HG03378 (cell line): Measurements from ENCODE around the gene GEN1.
A peak's percentile ranks its signal among the peaks of the same experiment; 100 is the strongest.

Experiments used
- ATAC-seq: cut with Tn5 transposase; IDR thresholded peaks from one replicate; pipeline ENCODE4 v1.9.1; 2021; ENCODE audit warnings: mild to moderate bottlenecking, moderate library complexity; ENCODE audit not compliant: unreplicated experiment

The GEN1 gene

DNA sequence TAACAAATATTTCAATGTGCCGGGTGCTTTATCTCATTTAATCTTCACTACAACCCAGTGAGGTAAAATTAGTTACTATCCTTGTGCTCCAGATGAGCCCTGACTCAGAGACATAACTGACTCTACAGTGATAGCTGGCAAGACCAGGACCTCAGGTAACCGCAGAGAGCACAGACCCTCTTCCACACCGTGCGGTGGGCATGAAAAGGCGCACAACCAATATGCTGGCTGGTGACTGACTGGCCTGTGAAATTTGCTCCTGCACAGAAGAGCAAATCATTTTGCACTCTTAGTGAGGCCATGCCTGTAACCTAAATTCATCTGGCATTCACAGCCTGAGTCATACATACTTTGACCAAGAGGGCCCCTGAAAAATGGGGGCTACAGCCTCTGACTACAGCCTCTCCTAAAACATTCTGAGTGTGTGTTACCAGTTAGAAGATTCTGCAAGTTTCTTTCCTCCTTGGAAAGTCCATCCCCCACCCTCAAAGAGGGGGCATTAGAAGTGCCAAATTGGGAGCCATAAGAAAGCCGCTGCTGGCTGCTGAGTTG, 39.9 kb downstream of the GEN1 start:
- ATAC-seq, result no peak

DNA sequence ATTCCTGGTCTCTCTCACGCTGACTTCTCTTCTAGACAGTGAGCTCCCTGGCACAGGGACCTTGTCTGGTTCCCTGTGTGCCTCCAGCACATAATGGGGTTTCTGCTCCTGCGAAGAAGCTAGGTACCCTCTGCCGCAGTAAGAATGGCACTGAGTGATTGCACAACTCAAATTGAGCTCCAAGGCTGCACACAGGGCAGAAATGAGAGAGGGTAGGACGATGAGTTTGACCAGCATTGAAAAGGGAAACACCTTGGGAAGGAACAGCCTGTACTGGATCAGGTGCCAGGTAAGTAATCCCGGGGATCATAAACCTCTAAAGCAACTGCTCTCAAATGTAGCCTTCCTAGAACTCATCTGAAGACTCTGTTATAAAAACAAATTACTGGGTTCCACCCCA, 41.4 kb downstream of the GEN1 start:
- no peak for ATAC-seq

DNA sequence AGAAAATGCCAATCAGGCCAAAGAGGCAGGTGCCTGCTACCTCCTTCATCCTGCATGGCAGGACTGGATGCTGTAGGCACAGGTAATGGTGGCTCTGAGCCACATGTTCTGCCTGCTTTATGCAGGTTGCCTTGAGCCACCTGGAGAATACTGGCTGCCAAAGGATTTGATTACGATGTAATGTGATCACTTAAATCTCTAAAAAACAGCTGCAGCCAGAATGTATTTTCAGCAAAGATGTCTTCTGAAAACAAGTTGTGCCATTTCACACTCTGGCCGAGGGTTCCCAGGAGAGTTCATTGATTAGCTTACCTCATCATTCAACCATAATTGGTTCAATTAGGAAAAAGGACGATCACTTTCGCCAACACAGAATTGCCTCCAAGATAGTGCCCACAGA, 44.4 kb downstream of the GEN1 start:
- ATAC-seq, result no peak

DNA sequence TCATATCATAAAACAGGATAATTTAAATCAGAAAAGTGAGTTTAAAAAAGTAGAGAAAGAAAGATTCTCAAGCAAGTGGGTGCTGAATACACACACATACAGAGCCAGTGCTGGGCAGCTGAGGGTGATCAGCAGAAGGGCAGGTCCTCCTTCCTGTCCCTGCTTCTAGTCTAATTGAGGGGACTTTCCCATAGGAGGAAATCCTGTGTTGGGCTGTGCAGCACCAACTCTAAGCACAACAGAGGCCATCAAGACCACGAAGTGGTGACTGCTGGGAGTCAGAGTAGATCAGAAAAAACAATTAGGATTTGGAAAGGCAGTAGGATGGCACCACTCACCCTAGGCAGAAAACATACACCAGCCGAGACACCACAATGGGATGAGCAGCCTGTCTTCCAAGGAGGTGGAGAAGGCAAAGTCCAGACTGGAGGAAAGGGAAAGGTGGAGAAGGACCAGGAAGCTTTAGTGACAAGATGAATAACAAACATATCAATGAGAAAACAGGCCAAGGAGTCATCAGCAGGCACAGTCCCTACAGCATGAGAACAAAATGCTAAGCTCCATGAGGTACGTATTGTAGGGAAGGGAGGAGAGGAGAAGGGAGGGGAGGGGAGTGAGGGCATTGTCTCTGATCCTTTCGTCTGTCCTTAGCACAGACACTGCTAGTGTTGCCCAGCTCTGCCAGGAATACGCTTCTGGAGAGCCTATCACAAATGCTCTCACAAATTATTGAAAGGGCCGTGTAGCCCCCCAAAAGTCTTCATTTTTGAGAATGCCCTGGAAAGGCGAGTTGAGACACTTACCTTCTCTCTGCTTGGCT, 45.6 kb downstream of the GEN1 start:
- ATAC-seq, result no peak

DNA sequence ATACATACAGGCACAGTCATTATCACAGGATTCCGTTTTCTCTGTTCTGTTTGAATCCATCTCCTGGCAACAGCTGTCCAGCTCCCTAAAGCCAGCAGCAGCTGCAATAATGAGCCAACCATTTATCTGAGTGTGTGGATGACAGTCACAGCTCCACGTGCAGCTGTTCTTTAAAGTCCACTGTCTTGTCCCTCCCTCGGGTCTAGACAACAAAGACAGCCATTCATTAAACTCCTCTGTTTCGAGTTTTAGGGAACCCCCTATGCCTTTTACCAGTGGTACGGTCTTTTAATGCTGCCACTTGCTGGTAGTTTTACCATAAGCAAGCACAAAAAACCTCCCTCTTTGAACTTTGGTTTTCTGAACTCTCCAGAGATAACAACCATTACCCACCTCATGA, 46.3 kb downstream of the GEN1 start:
- no peak for ATAC-seq

DNA sequence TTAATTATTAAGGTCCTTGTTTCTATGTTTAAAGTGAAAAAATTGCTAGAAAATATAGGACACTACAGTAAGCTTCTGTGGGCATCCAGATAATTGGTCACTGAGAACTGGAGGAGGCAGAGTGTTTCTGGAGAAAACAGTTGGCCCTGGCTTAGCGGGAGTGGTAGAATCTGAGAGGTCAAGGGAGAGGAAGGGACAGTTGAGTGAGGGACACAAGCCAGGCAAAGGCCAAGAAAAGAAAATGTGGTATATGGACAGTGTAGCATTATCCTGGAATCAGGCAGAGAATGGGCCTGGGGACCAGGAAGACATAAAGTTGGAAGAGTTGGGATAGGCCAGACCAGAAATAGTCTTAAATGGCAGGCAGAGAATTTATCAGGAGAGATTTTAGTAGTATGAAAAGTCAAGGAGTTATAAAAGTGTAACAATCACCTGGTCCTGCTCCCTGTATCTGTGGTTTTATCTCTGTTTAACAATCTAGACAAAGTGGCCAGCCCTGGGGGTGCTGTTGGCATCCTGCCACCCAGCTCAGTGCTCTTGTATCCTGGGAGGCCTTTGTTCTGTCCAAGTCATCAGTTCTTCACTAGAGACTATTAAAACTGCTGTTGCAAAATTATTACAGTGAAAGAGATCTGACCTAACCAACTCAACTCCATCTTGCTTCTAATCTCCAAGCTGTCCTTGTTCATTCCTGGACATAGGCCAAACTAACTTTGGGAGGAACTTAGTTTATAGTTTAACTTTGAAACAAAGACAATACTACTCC, 46.9 kb downstream of the GEN1 start:
- ATAC-seq, result no peak

DNA sequence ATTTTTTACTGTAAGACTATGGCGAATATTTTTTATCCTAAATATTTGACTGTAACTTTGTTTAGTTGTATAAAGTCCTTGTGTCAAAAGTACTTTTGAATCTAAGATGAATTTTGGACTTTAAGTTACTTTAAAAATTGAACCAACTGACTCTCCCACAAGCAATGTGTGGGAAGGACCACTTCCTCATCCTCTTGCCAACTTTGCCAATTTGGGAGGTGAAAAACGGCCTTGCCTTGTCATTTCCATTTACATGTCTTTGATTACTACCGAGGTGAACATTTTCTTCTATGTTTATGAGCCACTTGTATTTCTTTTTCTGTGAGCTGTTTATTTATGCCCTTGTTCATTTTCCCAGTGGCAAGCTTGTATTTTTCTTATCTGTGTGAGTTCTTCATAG, 49.6 kb downstream of the GEN1 start:
- ATAC-seq, result no peak

DNA sequence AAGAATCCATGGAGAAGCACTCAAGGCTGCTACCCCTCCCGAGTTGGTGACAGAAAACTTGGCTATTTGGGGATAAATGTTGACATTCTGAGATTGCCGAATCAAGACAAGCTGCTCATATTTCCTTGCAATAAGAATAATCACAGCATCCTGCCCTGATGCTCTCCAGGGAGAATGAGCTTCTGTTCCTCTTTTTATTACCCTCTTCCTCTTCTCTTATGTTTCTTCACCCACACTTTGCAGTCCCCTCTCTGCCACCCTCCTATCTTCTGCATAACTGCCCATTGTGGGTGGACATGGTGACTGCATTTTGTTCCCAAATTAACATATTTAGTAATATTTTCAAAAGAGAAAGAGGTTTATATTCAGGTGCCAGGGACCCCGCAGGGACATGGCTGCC, 50.4 kb downstream of the GEN1 start:
- ATAC-seq, result peak; percentile 80

DNA sequence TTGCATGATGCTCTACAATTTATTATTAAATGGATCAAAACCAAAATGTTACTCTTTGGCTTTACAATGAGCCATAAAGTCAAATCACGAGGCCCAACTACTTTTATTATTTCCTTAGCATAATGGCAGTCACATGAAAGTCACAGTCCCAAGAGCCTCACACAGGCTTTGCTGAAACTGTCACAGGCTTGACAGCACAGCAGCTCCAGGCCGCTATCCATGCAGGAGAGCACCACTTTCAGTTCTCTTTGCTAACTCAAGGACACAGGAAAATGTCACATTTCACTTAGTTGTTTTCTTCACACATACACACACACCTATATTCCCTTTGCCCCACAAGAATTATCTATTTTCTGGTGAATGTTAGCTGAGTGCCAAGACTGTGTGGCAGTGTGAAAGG, 51.2 kb downstream of the GEN1 start:
- no peak for ATAC-seq

DNA sequence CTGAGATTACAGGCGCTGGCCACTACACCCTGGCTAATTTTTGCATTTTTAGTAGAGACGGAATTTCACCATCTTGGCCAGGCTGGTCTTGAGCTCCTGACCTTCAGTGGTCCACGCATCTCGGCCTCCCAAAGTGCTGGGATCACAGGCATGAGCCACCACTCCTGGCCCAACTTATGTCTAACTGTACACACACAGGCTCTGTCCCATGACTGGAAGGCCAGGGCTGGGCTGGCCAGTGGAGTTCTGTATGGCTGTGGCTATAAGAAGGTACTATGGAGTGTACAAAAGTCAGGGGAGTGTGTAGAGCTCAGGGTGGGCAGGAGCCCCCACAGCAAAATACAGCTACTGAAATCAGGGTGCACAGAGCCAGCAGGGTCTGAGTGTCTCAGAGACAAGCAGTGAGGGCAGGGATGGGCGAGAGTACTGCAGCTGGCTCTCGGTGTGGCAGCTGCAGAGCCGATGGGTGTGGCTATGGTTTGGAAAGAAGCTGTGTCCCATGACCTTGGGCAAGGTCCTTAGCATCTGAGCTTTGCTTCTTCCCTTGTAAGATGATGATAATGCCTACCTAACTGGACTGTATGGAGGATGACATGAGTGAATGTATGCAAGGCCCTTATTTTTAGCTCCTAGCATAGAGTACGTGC, 51.9 kb downstream of the GEN1 start:
- ATAC-seq, result no peak

DNA sequence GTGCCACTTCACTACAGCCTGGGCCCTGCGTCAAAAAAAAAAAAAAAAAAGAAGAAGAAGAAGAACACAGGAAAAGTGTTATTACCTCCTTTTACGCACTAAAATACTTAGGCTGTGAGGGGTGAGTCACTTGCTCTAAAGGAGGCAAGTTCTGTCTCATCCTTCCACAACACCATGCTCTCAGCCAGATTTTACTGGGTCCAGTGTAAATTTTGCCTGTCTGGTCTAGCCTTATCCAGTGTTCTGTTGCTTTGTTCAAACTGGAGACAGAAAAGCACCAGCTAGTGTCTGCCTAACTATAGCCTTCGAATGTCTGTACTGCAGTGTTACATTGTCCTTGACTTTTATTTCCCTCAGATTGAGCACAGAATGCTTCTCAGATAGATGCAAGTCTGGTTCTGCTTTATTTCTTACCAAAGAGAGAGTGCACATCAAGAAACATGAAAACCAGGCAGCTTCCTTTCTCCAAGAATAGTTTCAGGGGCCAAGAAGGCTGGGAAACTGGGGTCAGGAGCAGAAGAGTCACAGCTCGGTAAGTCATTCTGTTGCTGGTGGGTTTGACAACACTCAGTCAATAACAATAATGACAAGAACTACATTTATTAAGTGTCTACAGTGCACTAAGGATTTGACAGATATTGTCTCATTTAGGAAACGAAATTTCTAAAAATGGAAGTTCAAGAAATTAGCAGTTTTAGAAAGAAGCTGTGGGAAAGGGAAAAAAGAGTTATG, 59.2 kb downstream of the GEN1 start:
- peak; percentile 47 for ATAC-seq

DNA sequence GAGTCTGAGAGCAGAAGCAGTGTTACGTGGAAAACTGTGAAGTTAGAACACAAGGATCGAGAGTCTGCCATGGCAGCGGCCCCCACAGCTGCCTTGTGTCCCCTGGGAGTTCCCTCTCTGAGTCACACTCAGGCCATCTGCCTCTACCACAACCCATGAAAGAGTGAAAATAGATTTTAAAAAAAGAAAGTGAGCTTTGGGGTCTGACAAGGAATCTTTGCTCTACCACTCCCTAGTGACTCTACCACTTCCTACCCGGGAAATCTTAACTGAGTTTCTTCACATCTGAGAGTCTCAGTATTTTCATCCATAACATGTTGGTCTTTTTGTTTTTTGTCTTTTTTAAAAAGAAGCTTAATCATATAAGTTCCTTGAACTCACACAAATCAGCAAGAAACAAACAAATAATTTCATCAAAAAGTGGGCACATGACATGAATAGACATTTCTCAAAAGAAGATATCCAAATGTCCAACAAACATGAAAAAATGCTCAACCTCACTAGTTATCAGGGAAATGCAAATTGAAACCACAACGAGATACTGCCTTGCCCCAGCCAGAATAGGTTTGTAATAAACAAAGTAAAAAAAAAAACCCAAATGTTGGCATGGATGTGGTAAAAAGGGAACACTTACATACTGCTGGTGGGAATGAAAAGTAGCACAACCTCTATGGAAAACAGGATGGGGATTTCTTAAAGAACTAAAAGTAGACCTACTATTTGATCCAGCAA, 60.0 kb downstream of the GEN1 start:
- ATAC-seq, result peak; percentile 90

DNA sequence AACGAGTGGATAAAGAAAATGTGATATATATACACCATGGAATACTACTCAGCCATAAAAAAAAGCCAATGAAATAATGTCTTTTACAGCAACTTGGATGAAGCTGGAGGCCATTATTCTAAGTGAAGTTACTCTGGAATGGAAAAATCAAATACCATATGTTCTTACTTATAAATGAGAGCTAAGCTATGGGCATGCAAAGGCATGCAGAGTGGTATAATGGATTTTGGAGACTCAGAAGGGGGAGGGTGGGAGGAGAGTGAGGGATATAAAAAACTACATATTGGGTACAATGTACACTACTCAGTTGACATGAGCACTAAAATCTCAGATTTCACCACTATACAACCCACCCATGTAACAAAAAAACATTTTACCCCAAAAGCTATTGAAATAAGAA, 60.7 kb downstream of the GEN1 start:
- no peak for ATAC-seq

DNA sequence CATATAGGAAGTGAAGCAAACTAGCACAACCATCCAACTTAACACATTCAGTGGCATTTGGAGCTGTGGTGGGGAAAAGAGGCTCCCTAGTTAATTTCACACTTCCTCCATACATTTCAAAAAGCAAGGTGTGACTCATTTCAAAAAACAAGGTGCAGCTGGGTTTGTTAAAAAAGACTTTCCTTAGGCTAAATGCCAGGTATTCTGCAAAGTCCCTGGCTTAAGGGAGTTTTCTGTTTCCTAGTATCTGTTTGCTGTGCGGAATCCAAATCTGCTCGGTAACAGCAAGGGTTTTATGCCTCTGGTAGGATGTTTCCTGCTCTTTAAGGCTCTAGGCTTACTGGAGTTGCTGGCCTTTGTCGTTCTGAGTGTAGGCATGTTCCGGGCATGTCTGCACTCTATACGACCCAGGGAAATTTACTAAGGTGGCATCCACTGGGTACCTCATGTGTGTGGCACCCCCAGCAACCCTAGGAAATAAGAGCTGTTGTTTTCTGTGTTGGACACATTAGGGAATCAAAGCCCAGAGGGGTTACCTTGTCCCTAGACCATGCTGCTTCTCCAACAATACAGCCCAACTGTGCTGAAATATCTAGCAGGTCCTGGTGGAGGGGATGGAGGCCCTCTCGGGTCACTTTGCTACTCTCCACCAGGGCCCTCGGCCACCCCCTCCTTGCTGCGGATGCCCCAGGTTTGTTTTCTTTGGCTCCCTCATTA, 61.7 kb downstream of the GEN1 start:
- peak; percentile 29 for ATAC-seq

DNA sequence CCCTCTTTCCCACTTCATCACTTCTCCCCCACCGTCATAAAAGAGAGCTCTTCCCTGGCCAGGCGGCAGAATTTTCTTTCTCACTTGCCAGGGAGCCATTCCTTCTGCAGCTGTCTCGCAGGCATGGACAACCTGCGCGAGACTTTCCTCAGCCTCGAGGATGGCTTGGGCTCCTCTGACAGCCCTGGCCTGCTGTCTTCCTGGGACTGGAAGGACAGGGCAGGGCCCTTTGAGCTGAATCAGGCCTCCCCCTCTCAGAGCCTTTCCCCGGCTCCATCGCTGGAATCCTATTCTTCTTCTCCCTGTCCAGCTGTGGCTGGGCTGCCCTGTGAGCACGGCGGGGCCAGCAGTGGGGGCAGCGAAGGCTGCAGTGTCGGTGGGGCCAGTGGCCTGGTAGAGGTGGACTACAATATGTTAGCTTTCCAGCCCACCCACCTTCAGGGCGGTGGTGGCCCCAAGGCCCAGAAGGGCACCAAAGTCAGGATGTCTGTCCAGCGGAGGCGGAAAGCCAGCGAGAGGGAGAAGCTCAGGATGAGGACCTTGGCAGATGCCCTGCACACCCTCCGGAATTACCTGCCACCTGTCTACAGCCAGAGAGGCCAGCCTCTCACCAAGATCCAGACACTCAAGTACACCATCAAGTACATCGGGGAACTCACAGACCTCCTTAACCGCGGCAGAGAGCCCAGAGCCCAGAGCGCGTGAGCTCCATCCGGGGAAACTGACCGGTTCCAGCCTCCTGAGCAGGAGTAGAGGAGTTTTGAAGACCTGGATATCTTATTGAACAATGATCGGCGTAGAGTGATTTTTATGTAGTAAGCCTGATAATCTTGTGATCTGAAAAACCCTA, 62.7 kb downstream of the GEN1 start, which contains the start of gene MSGN1:
Gene MSGN1, plus strand, starts transcription at position 65 of the 850 bp plus-strand sequence. Its CDS starts 59 bp downstream, at position 124.
- no peak for ATAC-seq

DNA sequence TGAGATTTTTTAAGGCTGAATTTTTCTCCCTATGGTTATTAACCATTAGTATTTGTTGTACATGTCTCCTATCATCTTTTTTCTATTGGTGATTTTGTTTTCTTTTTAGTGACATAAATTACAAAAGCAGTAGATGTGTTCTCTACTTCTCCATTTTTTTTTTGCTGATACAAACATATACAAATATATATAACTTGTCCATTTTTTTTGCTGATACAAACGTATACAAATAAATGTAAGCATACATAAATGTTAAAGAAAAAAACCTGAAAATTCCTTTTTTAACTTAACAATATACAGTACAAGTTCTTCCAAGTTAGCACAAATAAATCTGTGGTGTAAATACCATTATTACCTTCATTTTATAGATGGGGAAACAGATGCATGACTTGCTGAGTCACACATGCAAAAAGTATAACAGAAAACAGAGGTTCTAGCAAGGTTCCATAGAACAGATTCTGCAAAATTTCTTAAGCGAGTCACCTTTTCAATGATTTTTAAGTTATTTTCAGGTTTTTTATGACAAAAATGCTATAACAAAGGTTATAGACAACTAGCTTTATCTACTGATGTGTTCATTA, 64.4 kb downstream of the GEN1 start:
- ATAC-seq, result no peak

DNA sequence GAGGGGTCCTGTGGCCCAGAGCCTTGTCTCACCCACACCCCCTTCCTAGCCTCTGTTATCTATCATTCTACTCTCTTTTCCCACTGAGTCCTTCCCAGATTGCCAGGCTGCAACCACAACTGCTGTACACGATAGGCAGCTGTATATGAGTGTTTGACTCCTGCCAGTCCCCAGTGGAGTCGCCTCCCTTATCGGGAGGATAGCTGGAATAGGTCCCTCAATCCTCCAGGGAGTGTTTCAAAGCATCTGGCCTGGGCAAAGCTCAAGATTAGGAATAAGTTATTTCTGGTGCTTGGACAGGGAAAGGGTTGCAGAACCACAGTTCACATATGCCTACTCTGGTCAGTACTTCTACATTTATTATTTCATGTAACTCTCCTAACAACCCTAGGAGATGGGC, 67.1 kb downstream of the GEN1 start:
- no peak for ATAC-seq
